Common myeloid progenitor, CD34-positive (primary cell): ENCODE data around the gene TLCD4.

Experiments
- CTCF ChIA-PET: fragments of 350-600 bp; sonication (Branson Sonifier 250); formaldehyde crosslinking; loops from one replicate; lab custom pipeline; 2021; ENCODE audit warnings: antibody characterized with exemption; lab: Charles Lee
- POLR2A ChIA-PET: fragments of 350-600 bp; sonication (Branson Sonifier 250); formaldehyde crosslinking; loops from one replicate; lab custom pipeline; 2021; ENCODE audit warnings: antibody characterized with exemption; lab: Charles Lee
- DNase-seq, 3 donors: peaks; one replicate each; pipeline versions ENCODE4 v3.0.0 to v3.0.0-alpha.2; 2013
- H3K27ac ChIP-seq, 2 experiments: 1 replicate in 1 of 2; 2 replicates in 1 of 2; pipeline ENCODE4 v1.7.0; 2013; ENCODE audit warnings: inconsistent platforms in 2 of 2, low read length in 2 of 2, mild to moderate bottlenecking in 2 of 2, low read depth in 1 of 2, moderate library complexity in 1 of 2; ENCODE audit not compliant: severe bottlenecking in 2 of 2, insufficient read depth in 1 of 2, poor library complexity in 1 of 2
- H3K27me3 ChIP-seq, 5 experiments: replicated peaks in 2 of 5; 1 replicate in 3 of 5; 2 replicates in 2 of 5; pipeline versions ENCODE4 v1.6.1 to v1.7.0; 2013; ENCODE audit warnings: low read length in 4 of 5, mild to moderate bottlenecking in 2 of 5, moderate library complexity in 2 of 5, inconsistent platforms in 1 of 5; ENCODE audit not compliant: insufficient read depth in 5 of 5, control insufficient read depth in 4 of 5
- H3K36me3 ChIP-seq, 4 experiments: 1 replicate in 2 of 4; 2 replicates in 2 of 4; pipeline versions ENCODE4 v1.6.1 to v1.7.0; 2013; ENCODE audit warnings: low read length in 3 of 4, control low read depth in 1 of 4, mild to moderate bottlenecking in 1 of 4; ENCODE audit not compliant: control insufficient read depth in 4 of 4, insufficient read depth in 4 of 4
- H3K4me1 ChIP-seq, 4 experiments: 1 replicate in 3 of 4; 2 replicates in 1 of 4; pipeline versions ENCODE4 v1.6.1 to v1.7.1; 2013; ENCODE audit warnings: low read length in 3 of 4, mild to moderate bottlenecking in 3 of 4, control low read depth in 1 of 4, inconsistent platforms in 1 of 4, moderate library complexity in 1 of 4; ENCODE audit not compliant: control insufficient read depth in 4 of 4, insufficient read depth in 4 of 4; ENCODE audit errors: control extremely low read depth in 1 of 4
- H3K4me3 ChIP-seq, 7 experiments: 1 replicate in 4 of 7; 2 replicates in 3 of 7; pipeline versions ENCODE4 v1.5.1 to v1.7.0; 2013; ENCODE audit warnings: mild to moderate bottlenecking in 7 of 7, low read length in 6 of 7, moderate library complexity in 6 of 7, inconsistent platforms in 2 of 7, low read depth in 2 of 7, control low read depth in 1 of 7; ENCODE audit not compliant: insufficient read depth in 4 of 7, control insufficient read depth in 1 of 7; ENCODE audit errors: extremely low read depth in 1 of 7
- H3K9me3 ChIP-seq, 5 experiments: 1 replicate in 4 of 5; 2 replicates in 1 of 5; pipeline versions ENCODE4 v1.6.1 to v1.7.1; 2013; ENCODE audit warnings: low read length in 4 of 5, mild to moderate bottlenecking in 2 of 5, inconsistent platforms in 1 of 5, low read depth in 1 of 5, moderate library complexity in 1 of 5; ENCODE audit not compliant: control insufficient read depth in 4 of 5, insufficient read depth in 2 of 5; ENCODE audit errors: control extremely low read depth in 1 of 5
- WGBS: methylation state at CpG from one replicate; pipeline ENCODE4 v1.1.5; 2013; ENCODE audit not compliant: insufficient coverage; 5-methylcytosine and 5-hydroxymethylcytosine counted together

The TLCD4 gene

DNA sequence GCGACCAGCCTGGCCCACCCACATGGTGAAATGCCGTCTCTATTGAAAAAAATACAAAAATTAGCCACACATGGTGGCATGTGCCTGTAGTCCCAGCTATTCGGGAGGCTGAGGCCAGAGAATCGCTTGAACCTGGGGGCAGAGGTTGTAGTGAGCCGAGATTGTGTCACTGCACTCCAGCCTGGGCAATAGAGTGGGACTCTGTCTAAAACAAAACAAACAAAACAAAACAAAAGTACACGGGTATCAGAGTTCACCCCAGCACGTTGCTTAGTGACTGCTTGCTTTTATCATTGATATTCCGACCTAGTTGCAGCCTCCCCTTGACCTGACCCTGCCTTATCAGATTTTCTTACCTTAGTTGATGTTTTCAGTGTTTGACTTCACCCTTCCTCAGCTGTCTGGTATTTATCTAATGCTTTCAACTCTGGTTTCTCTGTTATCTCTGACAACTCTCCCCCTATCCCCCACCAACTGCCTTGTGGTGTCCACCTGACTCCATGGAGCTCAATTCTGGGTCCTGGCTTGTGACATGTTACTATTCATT is 5.1 kb downstream of the TLCD4 start:
- peaks cover 15 to 43% (median 18%) of the 10 kb centered on the region in 5 experiments for H3K27me3 ChIP-seq

DNA sequence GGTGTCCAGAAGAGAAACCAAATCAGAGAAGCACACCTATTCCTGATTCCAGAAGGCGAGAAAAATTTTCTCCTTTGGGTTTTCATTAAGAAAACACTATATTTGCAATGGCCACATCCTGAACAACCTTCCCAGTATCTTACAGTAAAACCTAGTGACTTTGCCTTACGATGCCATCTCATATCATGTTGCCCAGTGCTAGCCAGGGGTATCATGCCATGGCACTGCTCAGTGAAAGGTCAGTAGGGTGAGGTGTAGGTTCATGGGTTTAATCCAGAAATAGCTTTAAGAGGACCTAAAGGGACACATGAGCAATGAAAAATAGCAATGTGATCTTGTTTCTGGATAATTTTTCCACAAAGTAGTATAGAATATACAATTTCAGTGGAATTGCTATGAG is 7.2 kb downstream of the TLCD4 start:
- Histone ChIP-seq H3K36me3 (no peaks in the 10 kb centered on the region), H3K27me3 (peaks cover 4 to 22% (median 8%) of the 10 kb centered on the region in 5 experiments), H3K4me3 (no peak overlapping the region), H3K4me1 (peaks cover 0 to 2% (median 0%) of the 10 kb centered on the region in 4 experiments), H3K27ac (no peak overlapping the region), H3K9me3 (no peaks in the 10 kb centered on the region)
- WGBS = 100% methylated on average over 1 of the region's 2 CpGs
- DNase-seq = no peak
- ChIA-PET POLR2A (no interaction called here), CTCF (no interaction called here)

More for the DNA sequence above, 5.1 kb downstream of the TLCD4 start:
- H3K27ac ChIP-seq = no peak overlapping the region
- ChIA-PET POLR2A (no interaction called here), CTCF (no interaction called here)
- WGBS = 93% methylated on average over 8 of the region's 8 CpGs
- H3K4me1 ChIP-seq = peaks cover 0 to 10% (median 8%) of the 10 kb centered on the region in 4 experiments
- H3K4me3 ChIP-seq = no peak overlapping the region
- no peak for DNase-seq
- H3K9me3 ChIP-seq = no peaks in the 10 kb centered on the region
- H3K36me3 ChIP-seq = no peaks in the 10 kb centered on the region

DNA sequence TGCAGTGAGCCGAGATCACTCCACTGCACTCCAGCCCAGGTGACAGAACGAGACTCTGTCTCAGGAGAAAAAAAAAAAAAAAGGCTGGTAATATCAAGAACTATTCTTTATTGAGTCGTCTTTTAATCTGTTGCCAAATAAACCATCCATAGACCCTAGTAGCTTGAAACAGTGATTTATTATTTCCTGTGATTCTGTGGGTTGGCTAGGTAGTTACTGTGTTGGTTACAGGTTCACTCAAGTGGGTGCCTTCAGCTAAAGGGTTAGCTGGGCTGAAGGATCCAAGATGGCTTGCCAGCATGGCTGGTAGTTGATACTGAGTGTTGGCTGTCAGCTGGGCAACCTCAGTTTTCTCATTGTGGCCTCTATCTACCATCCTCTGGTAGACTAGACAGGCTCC is 9.2 kb downstream of the TLCD4 start:
- H3K4me1 ChIP-seq = peaks cover 0 to 2% (median 0%) of the 10 kb centered on the region in 4 experiments
- H3K9me3 ChIP-seq = no peaks in the 10 kb centered on the region
- DNase-seq = no peak
- 83% methylated on average over 1 of the region's 3 CpGs for WGBS
- H3K27ac ChIP-seq = no peak overlapping the region
- ChIA-PET CTCF (interaction anchor here (1.4 kb wide), 1 partner anchor 9 kb away, joined by 3 read pairs; the partner anchor contains the start of gene TLCD4), POLR2A (interaction anchor here (0.6 kb wide), 1 partner anchor 448 kb away, joined by 3 read pairs; no protein-coding TSS in a partner anchor)
- H3K27me3 ChIP-seq = peaks cover 0 to 6% (median 0%) of the 10 kb centered on the region in 5 experiments
- no peak overlapping the region for H3K4me3 ChIP-seq
- H3K36me3 ChIP-seq = no peaks in the 10 kb centered on the region

DNA sequence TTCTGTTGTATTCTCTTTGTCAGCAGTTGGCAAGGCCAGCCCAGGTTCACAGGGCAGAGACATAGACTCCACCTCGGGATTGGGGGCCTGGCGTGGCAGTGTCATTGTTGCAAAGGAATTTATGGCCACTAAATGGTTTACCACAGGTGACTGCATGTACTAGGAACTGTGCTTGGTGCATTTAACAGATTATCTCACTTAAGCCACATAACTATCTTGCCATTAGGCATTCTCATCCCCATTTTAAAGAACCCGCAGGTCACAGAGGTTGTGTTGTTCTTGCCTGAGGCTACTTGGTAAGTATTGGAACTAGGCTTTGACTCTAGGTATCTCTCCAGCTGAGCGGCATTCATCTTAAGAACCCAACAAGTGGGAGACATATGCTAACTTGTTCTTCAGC is 9.7 kb downstream of the TLCD4 start:
- CTCF ChIA-PET = interaction anchor here (1.4 to 1.9 kb wide), 2 partner anchors 9 to 28 kb away, joined by 3 to 5 read pairs; partner anchors contain the start of gene TLCD4

DNA sequence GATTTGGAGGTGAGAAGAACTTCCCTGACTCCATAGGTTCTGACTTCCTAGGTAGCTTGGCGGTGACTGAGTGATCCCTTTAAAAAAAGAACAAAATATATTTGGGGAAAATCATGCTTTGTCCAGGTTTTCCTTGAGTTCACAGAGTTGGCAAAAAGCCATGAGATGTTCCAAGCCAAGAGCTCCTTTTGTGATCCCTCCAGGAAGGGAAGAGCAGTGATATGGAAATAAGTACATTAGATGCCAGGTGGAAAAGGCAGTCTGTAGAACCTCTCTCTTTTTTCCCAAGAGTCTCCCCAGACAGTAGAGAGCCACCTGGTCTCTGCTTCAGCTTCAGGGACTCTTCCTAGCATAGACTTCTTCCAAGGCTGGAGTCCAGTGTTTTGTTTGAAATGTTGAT is 10.2 kb downstream of the TLCD4 start:
- WGBS = 100% methylated on average over 1 of the region's 1 CpG
- ChIA-PET POLR2A (no interaction called here), CTCF (interaction anchor here (1.4 to 1.9 kb wide), 2 partner anchors 10 to 27 kb away, joined by 3 to 5 read pairs; partner anchors contain the start of gene TLCD4)
- H3K27ac ChIP-seq = no peak overlapping the region
- H3K4me3 ChIP-seq = no peak overlapping the region
- H3K4me1 ChIP-seq = peaks cover 0 to 2% (median 0%) of the 10 kb centered on the region in 4 experiments
- no peak for DNase-seq
- no peaks in the 10 kb centered on the region for H3K9me3 ChIP-seq
- H3K27me3 ChIP-seq = peaks cover 0 to under 1% (median 0%) of the 10 kb centered on the region in 5 experiments
- H3K36me3 ChIP-seq = no peaks in the 10 kb centered on the region

More for the DNA sequence above, 9.7 kb downstream of the TLCD4 start:
- WGBS = no CpG with 5 or more reads among the region's 4 CpGs
- Histone ChIP-seq H3K27ac (no peak overlapping the region), H3K9me3 (no peaks in the 10 kb centered on the region), H3K27me3 (peaks cover 0 to 5% (median 0%) of the 10 kb centered on the region in 5 experiments), H3K36me3 (no peaks in the 10 kb centered on the region), H3K4me1 (peaks cover 0 to 2% (median 0%) of the 10 kb centered on the region in 4 experiments), H3K4me3 (no peak overlapping the region)
- DNase-seq = no peak
- POLR2A ChIA-PET = no interaction called here

DNA sequence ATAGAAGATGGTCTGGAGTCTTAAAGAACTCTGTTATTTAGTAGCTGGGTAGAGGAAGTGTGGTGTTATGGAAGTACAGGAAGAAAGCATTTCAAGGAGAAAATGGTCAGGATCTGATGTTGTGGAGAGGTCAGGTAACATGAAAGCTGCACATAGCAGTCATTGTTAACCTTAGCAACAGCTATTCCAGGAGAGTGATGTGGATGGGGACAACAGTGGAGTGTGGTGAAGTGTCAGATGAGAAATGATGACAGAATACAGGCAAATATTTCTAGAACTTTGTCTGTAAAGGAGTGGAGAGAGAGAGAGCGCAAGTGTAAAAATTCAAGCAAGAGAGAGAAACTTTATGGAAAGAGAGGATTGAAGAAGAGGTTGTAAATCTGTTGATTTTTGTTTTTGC is 15.6 kb downstream of the TLCD4 start:
- DNase-seq = no peak
- no peaks in the 10 kb centered on the region for H3K36me3 ChIP-seq
- H3K4me3 ChIP-seq = no peak overlapping the region
- peaks cover 0 to 7% (median 0%) of the 10 kb centered on the region in 5 experiments for H3K27me3 ChIP-seq
- WGBS = 100% methylated on average over 1 of the region's 1 CpG
- ChIA-PET POLR2A (no interaction called here), CTCF (interaction anchor here (0.7 to 1.1 kb wide), 2 partner anchors 21 to 35 kb away, joined by 3 read pairs; no protein-coding TSS in a partner anchor)
- H3K4me1 ChIP-seq = no peaks in the 10 kb centered on the region
- no peaks in the 10 kb centered on the region for H3K9me3 ChIP-seq
- no peak overlapping the region for H3K27ac ChIP-seq

DNA sequence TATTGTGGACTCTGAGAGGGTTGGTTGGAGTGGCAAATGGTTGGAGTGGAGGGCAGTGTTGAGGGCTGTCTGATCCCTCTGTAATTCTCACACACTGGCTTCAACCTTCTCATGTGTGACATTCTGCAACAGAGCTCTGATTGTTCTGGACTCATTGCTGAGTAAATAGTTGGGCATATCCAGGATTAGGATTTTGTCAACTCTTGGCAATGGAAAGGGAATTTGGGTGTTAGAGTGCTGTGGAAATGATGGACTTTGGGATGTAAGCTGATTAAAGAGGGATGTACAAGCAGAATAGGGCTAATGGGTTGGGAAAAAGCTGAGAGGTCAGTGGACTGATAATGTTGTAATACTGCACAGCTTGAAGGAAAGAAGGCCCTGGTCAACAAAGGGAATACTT is 16.5 kb downstream of the TLCD4 start:
- H3K4me1 ChIP-seq = no peaks in the 10 kb centered on the region
- DNase-seq = no peak
- ChIA-PET POLR2A (no interaction called here), CTCF (no interaction called here)
- H3K36me3 ChIP-seq = no peaks in the 10 kb centered on the region
- H3K27ac ChIP-seq = no peak overlapping the region
- H3K9me3 ChIP-seq = no peaks in the 10 kb centered on the region
- no peak overlapping the region for H3K4me3 ChIP-seq
- peaks cover 0 to 7% (median 0%) of the 10 kb centered on the region in 5 experiments for H3K27me3 ChIP-seq
